K562 (cell line): ENCODE data around the gene HPRT1. TPM values are rescaled to one million over a fixed set of nuclear protein-coding genes. Genes with fewer than 3 reads are reported as not detected.

Source experiments
- ATAC-seq: fragments of 200-7000 bp; cut with Tn5 transposase; 3 replicates; pipeline ENCODE4 v1.9.1; 2020; ENCODE audit warnings: moderate library complexity
- BruUV-seq: library from RNA; stranded (reverse); fragments of 400-500 nt; replicated peaks from 2 replicates; lab custom pipeline; 2021; lab: Mats Ljungman, UMichigan
- CTCF ChIA-PET: fragments of 300-600 bp; formaldehyde crosslinking; extraction: SDS; loops from one replicate; lab custom pipeline; 2021; ENCODE audit warnings: low intra/inter-chr PET ratio; lab: Yijun Ruan, JAX
- POLR2A ChIA-PET: fragments of 300-600, 350-650 bp; sonication (Branson Sonifier 250); formaldehyde crosslinking; extraction: SDS; loops from one replicate; lab custom pipeline; 2021; ENCODE audit warnings: antibody characterized with exemption, inconsistent platforms; lab: Yijun Ruan, JAX
- DNase-seq, 4 experiments: peaks; one replicate each; pipeline versions ENCODE4 v3.0.0 to v3.0.0-alpha.2; 2011 to 2018; ENCODE audit warnings: low spot score in 3 of 4, mixed read lengths in 3 of 4; ENCODE audit errors: extremely low read depth in 1 of 4
- FAIRE-seq: peaks from 2 replicates; lab custom pipeline; 2011; peaks lifted over from hg19 to GRCh38; lab: Jason Lieb, UNC
- H2AFZ ChIP-seq: 2 replicates; pipeline ENCODE4 v1.6.0; 2011; ENCODE audit warnings: low read depth, low read length, control low read depth, inconsistent platforms
- H3K27ac ChIP-seq: fragments of 200-600 bp; 3 replicates; pipeline ENCODE4 v1.8.0; 2011; ENCODE audit warnings: low read depth, mild to moderate bottlenecking, control low read depth, inconsistent platforms, low read length, moderate library complexity, mixed read lengths; ENCODE audit errors: extremely low read depth
- H3K27me3 ChIP-seq, 2 experiments: fragments of 300-600 bp in 1 of 2; 2 replicates in 1 of 2; 3 replicates in 1 of 2; pipeline versions ENCODE4 v1.6.0 to v1.8.0; 2011; ENCODE audit warnings: inconsistent platforms in 2 of 2, low read length in 2 of 2, mild to moderate bottlenecking in 1 of 2, mixed read lengths in 1 of 2, moderate library complexity in 1 of 2; ENCODE audit not compliant: control insufficient read depth in 2 of 2, insufficient read depth in 2 of 2
- H3K36me3 ChIP-seq: fragments of 300-600 bp; 3 replicates; pipeline ENCODE4 v1.8.0; 2011; ENCODE audit warnings: mild to moderate bottlenecking, low read length, inconsistent platforms; ENCODE audit not compliant: control insufficient read depth, insufficient read depth
- H3K4me1 ChIP-seq, 2 experiments: fragments of 200-600 bp in 1 of 2; replicated peaks in 1 of 2; 2 replicates in 1 of 2; 3 replicates in 1 of 2; pipeline versions ENCODE4 v1.5.1 to v1.8.0; 2011; ENCODE audit warnings: inconsistent platforms in 2 of 2, low read length in 2 of 2, mild to moderate bottlenecking in 1 of 2, mixed read lengths in 1 of 2, moderate library complexity in 1 of 2; ENCODE audit not compliant: control insufficient read depth in 2 of 2, insufficient read depth in 2 of 2
- H3K4me2 ChIP-seq: 2 replicates; pipeline ENCODE4 v1.6.1; 2011; ENCODE audit warnings: low read length, control low read depth, inconsistent platforms, mixed read lengths; ENCODE audit not compliant: insufficient read depth
- H3K4me3 ChIP-seq: fragments of 200-600 bp; sonication (generic), shearing (Covaris generic); 2 replicates; pipeline ENCODE4 v1.5.1; 2016; ENCODE audit warnings: control low read depth, inconsistent platforms
- H3K79me2 ChIP-seq: fragments of 200-600 bp; 3 replicates; pipeline ENCODE4 v1.8.0; 2011; ENCODE audit warnings: low read length, inconsistent platforms; ENCODE audit not compliant: control insufficient read depth, insufficient read depth
- H3K9ac ChIP-seq, 2 experiments: 2 replicates each; pipeline versions ENCODE4 v1.6.0 to v1.6.1; 2011; ENCODE audit warnings: low read depth in 2 of 2, low read length in 2 of 2, control low read depth in 1 of 2, inconsistent platforms in 1 of 2, mild to moderate bottlenecking in 1 of 2, mixed read lengths in 1 of 2; ENCODE audit not compliant: insufficient read depth in 1 of 2
- H3K9me1 ChIP-seq: one replicate; pipeline ENCODE4 v1.6.0; 2011; ENCODE audit warnings: inconsistent platforms, mild to moderate bottlenecking, low read length, moderate library complexity; ENCODE audit not compliant: control insufficient read depth, insufficient read depth
- H3K9me3 ChIP-seq: replicated peaks from 2 replicates; pipeline ENCODE4 v1.5.1; 2011; ENCODE audit warnings: low read depth, low read length, inconsistent platforms; ENCODE audit not compliant: control insufficient read depth, insufficient read depth
- H4K20me1 ChIP-seq: replicated peaks from 2 replicates; pipeline ENCODE4 v1.6.1; 2011; ENCODE audit warnings: low read length, inconsistent platforms, mixed read lengths; ENCODE audit not compliant: control insufficient read depth, insufficient read depth
- BCOR ChIP-seq: fragments of 450-650 bp; IDR thresholded peaks from 2 replicates; pipeline ENCODE4 v1.6.1; 2016
- BRD9 ChIP-seq: fragments of 450-650 bp; IDR thresholded peaks from 2 replicates; pipeline ENCODE4 v1.6.1; 2018; ENCODE audit warnings: low read depth; ENCODE audit not compliant: partially characterized antibody
- CBX2 ChIP-seq: fragments of 200-600 bp; sonication (generic); IDR thresholded peaks from one replicate; pipeline ENCODE4 v1.6.1; 2012; ENCODE audit warnings: mild to moderate bottlenecking, low read length, inconsistent platforms; ENCODE audit not compliant: insufficient read depth, poor library complexity, severe bottlenecking
- EWSR1 ChIP-seq: fragments of 450-650 bp; IDR thresholded peaks from 2 replicates; pipeline ENCODE4 v1.6.1; 2018; ENCODE audit warnings: borderline replicate concordance, mild to moderate bottlenecking, low read depth, moderate library complexity; ENCODE audit not compliant: partially characterized antibody
- JUND ChIP-seq, 2 experiments: IDR thresholded peaks; 2 replicates in 1 of 2; 3 replicates in 1 of 2; pipeline ENCODE4 v1.6.1; 2011; ENCODE audit warnings: borderline replicate concordance in 2 of 2, low read depth in 2 of 2, low read length in 2 of 2, improper control_type of control experiment in 1 of 2, missing biosample characterization in 1 of 2, missing genetic modification characterization in 1 of 2, missing genetic modification reagents in 1 of 2
- SFPQ ChIP-seq: fragments of 200-400 bp; formaldehyde crosslinking; IDR thresholded peaks from 2 replicates; pipeline ENCODE4 v1.6.1; 2017; ENCODE audit warnings: mild to moderate bottlenecking, low read depth, low read length, moderate library complexity
- SRSF7 ChIP-seq: fragments of 200-400 bp; formaldehyde crosslinking; optimal IDR thresholded peaks from 2 replicates; pipeline ENCODE3; 2017; ENCODE audit warnings: mild to moderate bottlenecking, low read depth, low read length
- ZNF586 ChIP-seq: fragments of 450-650 bp; formaldehyde crosslinking; conservative IDR thresholded peaks from 2 replicates; pipeline ENCODE4 v1.4.0; 2020; ENCODE audit warnings: mild to moderate bottlenecking, moderate library complexity
- ZZZ3 ChIP-seq: fragments of 450-650 bp; IDR thresholded peaks from 2 replicates; pipeline ENCODE4 v1.6.1; 2016; ENCODE audit warnings: antibody characterized with exemption, mild to moderate bottlenecking, moderate library complexity
- WGBS: fragments of 100-300 bp; shearing (Covaris generic); methylation state at CpG from one replicate; pipeline ENCODE4 v1.1.6; 2016; ENCODE audit warnings: low coverage, mixed read lengths; ENCODE audit not compliant: insufficient coverage; ENCODE audit errors: missing lambda C conversion rate; 5-methylcytosine and 5-hydroxymethylcytosine counted together
- in situ Hi-C: fragments of 300-500 bp; cut with MboI; formaldehyde crosslinking; loops from 4 replicates; pipeline ENCODE4 v1.15.0; 2018; ENCODE audit warnings: inconsistent platforms, mixed read lengths
- intact Hi-C: fragments of 100-400 bp; cut with micrococcal nuclease; formaldehyde crosslinking; loops from 2 replicates; pipeline ENCODE4 v1.14.2; 2022
- polyA plus RNA-seq, 8 experiments: library from polyadenylated mRNA; depleted of rRNA in 4 of 8; stranded (reverse) in 5 of 8; unstranded in 3 of 8; fragments of >200 nt; fragmentation: Nextera tagmentation in 2 of 8; fragmentation: Illumina TruSeq in 1 of 8; extraction: Ambion mirVana in 2 of 8; extraction: Trizol in 1 of 8; gene quantifications; 2 replicates each; pipeline versions ENCODE4 v1.2.1 to v1.2.3, GENCODE V29; 2011 to 2014; ENCODE audit warnings: inconsistent platforms in 1 of 8, missing spikeins in 1 of 8
- total RNA-seq, 7 experiments: library from RNA; depleted of rRNA in 6 of 7; stranded (reverse); fragments of >200 nt in 6 of 7; fragmentation: Illumina TruSeq in 2 of 7; extraction: Trizol in 2 of 7; gene quantifications; 2 replicates each; pipeline versions ENCODE4 v1.2.1 to v1.2.3, GENCODE V29; 2011 to 2021; ENCODE audit warnings: low replicate concordance in 1 of 7
- TF ChIP-seq, protein P1 (sequence below): fragments of 450-650 bp; IDR thresholded peaks from 2 replicates; pipeline ENCODE4 v1.6.1; 2016; ENCODE audit warnings: low read depth, mild to moderate bottlenecking, moderate library complexity

The HPRT1 gene
- total and polyA plus RNA-seq, 9 of the 15 experiments (the other 6 are each of a cell fraction or from before 2014, with no cell fraction given): 24.4 to 158 (median 104) TPM

- ATAC-seq (no peak), DNase-seq (no peak), FAIRE-seq (no peak)
- Histone ChIP-seq H2AFZ (no peak overlapping the region), H3K4me3 (no peak overlapping the region), H4K20me1 (no peaks in the 10 kb centered on the region), H3K36me3 (peaks cover 38% of the 10 kb centered on the region; the same call in 1 of the 3 replicates), H3K4me1 (no peaks in the 10 kb centered on the region; a peak in 1 of 5 replicates), H3K9me3 (no peaks in the 10 kb centered on the region), H3K9ac (no peak overlapping the region), H3K27ac (no peak overlapping the region), H3K27me3 (no peaks in the 10 kb centered on the region), H3K9me1 (no peaks in the 10 kb centered on the region), H3K4me2 (no peak overlapping the region), H3K79me2 (peaks cover 56% of the 10 kb centered on the region)
- ChIA-PET POLR2A (no interaction called here), CTCF (no interaction called here)
- in situ Hi-C loops (no loop called here), intact Hi-C loops (no loop called here)
- BruUV-seq: no TSS peak
- WGBS: 55% methylated on average over 2 of the region's 2 CpGs
- TF ChIP-seq SRSF7: no peak
- TF ChIP-seq BRD9: no peak
- TF ChIP-seq SFPQ: no peak
- no peak for TF ChIP-seq BCOR
- no peak for TF ChIP-seq EWSR1
- no peak for TF ChIP-seq ZNF586 (CRISPR knock-in tag)
- TF ChIP-seq, protein P1, sequence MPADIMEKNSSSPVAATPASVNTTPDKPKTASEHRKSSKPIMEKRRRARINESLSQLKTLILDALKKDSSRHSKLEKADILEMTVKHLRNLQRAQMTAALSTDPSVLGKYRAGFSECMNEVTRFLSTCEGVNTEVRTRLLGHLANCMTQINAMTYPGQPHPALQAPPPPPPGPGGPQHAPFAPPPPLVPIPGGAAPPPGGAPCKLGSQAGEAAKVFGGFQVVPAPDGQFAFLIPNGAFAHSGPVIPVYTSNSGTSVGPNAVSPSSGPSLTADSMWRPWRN: no peak
- no peak for TF ChIP-seq CBX2
- TF ChIP-seq JUND (IDR thresholded peaks at IDR 0.05; ENCODE audit: borderline replicate concordance, low read depth, low read length): no peak
- TF ChIP-seq JUND (tag; IDR thresholded peaks at IDR 0.05; ENCODE audit: borderline replicate concordance, low read depth, low read length): no peak
- no peak for TF ChIP-seq ZZZ3
These were observed 9.5 kb downstream of the HPRT1 start for GRCh38 chrX:134469486-134469885.
